GM12874 (cell line): Measurements from ENCODE around the gene HLA-DPB1.

Source experiments
- TF ChIP-seq, protein P1 (sequence below): IDR thresholded peaks from 2 replicates; pipeline ENCODE4 v1.5.1; 2011; ENCODE audit warnings: low read depth, mild to moderate bottlenecking, control low read depth, low read length, moderate library complexity; ENCODE audit not compliant: insufficient read depth

The HLA-DPB1 gene

DNA sequence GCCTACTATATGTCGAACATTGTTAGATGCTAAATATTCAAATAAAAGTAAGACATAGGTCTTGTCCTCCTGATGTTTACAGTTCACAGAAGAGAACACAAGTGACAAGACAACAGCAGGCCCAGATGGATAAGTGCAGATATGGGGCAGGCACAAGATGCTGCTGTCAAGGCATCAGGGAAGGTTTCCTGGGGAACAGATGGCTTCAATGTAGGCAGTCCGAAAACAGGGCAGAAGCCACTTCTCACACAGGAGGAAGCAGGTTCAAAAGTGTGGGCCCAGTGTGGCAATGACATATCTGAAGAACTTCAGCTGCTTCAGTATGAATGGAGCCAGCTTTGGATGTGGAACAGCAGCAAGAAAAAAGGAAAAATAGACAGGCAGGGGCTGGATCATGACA lies 32.5 kb downstream of the HLA-DPB1 start:
- TF ChIP-seq, protein P1, sequence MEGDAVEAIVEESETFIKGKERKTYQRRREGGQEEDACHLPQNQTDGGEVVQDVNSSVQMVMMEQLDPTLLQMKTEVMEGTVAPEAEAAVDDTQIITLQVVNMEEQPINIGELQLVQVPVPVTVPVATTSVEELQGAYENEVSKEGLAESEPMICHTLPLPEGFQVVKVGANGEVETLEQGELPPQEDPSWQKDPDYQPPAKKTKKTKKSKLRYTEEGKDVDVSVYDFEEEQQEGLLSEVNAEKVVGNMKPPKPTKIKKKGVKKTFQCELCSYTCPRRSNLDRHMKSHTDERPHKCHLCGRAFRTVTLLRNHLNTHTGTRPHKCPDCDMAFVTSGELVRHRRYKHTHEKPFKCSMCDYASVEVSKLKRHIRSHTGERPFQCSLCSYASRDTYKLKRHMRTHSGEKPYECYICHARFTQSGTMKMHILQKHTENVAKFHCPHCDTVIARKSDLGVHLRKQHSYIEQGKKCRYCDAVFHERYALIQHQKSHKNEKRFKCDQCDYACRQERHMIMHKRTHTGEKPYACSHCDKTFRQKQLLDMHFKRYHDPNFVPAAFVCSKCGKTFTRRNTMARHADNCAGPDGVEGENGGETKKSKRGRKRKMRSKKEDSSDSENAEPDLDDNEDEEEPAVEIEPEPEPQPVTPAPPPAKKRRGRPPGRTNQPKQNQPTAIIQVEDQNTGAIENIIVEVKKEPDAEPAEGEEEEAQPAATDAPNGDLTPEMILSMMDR: no peak

DNA sequence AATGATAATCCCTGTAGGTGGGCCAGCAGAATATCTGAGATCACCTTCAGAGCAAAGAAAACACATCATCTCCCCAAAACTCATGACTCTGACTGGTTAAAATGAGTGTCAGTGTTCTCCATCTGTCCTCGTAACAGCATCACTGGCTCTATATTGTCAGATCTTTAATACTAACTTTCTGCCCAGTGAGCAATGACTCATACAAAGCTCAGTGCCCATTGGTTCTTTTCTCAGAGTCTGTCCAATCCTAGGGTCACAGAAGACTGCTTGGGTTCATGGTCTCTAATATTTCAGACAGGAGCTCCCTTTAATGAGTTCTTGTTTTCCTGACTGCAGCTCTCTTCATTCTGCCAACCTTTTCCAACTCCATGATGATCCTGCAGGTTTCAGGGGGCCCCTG lies 36.4 kb downstream of the HLA-DPB1 start:
- TF ChIP-seq, protein P1: no peak

DNA sequence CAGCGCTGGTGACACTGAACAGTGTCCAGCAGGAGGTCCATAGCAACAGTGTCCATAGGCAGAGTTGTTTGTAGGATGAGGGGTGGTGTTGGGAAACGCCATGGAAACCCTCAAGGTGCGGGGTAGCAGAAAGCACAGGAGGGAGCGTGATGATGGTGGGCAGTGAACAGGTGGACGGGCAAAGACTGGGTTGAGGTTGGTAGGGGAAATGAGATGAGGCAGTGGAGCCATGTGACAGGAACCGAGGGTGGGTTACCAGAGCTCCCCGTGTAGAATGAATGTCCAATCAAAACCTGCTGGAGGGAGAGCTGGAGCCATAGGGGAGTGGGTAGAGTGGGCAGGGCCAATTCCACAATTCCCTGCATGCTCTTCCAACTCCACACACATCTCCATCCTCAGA lies 38.0 kb downstream of the HLA-DPB1 start:
- TF ChIP-seq, protein P1: no peak

DNA sequence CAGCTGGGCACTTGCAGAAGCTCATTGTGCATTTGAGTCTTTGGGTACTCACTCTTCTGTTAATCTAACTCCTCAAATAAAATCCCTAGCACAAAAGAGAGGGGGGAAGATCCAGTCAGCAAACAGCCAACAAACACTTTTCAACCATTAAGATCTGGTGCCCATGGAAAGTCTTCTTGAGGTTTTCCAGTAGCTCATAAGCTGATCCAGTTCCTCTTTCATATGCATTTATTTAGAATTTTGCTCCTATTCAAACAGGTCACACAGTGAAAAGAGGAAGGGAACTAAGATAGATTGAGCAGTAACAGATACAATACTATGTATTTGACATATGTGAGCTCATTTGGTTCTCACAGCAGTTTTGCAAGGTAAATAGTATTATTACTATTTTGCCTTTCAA lies 38.6 kb downstream of the HLA-DPB1 start:
- TF ChIP-seq, protein P1: no peak

DNA sequence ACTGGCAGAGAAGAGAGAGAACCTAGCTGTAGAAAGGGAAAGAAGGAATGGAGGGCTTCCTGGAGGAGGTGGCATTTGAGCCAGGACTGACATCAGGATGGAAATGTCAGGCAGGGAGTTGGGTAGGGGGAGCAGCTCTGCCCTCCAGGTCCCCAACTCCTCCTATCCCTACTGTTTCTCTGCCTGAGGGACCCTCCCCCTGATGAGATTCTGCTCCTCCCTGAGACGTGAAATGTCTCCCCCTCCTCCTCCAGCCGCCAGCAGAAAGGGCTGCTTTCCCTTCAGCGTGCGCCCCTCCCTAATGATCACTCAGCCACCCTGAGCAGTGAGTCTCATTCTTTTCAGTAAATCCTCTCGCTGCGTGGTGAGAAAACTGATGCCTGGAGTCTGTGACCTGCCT lies 40.6 kb downstream of the HLA-DPB1 start:
- TF ChIP-seq, protein P1: no peak

DNA sequence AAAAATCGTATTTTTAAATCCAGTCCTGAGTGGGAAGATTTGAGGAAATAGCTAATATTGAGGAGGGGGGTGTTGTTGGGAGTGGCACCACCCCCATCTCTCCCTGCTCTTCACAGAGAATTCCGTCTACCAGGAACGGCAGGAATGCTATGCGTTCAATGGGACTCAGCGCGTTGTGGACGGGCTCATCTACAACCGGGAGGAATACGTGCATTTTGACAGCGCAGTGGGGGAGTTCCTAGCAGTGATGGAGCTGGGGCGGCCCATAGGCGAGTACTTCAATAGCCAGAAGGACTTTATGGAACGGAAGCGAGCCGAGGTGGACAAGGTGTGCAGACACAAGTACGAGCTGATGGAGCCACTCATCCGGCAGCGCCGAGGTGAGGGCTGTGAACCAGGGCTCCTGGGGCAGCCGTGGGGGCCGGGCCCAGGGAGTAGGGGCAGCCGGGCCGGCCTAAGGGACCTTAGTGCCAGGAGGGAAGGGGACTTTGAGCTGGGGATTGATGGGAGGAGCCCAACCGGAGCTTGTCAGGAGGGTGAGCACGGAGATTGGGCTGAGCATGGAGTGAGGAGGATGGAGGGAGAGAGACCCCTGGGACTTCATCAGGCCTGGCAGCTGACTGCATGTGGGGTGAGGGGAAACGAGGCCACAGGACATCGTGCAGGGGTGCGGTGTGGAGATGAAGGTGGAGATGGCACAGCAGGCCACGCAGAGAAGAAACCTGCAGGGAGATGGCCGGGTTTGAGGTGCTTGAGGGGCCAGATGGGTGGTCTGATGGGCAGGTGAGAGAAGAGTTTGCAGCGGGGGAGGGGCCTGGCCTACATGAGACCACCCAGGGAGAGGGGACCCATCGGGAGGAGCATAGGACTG lies 41.3 kb downstream of the HLA-DPB1 start:
- TF ChIP-seq, protein P1: no peak

DNA sequence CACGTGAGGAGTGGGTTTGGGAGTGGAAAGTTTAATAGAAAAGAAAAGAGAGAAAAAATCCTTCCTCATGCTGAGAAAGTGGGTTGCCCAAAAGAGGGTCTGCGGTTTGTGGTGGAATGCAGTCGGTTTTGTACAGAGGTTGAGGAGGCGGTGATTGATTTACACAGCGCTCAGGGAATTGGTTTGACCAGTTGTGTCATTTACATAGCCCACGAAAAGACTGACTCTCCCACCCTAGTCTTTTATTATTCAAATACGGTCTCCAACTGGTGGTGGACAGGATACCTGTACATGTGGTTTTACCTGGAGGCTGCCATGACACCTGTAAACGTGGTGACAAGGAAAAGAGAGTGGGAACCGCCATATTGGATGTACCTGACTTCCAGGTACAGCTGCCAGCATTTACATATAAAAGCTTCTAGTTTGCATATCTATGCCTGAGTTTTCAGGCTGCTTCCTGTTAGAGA lies 42.1 kb downstream of the HLA-DPB1 start:
- TF ChIP-seq, protein P1: no peak
